EH (cell line): Measurements from ENCODE around the gene MUL1.
"Not testable (repeated sequence)": the region's sequence is repeated elsewhere in the genome, so short reads cannot be mapped to it uniquely, and the experiment has no call there.

Experiments used
- DNase-seq: peaks from one replicate; pipeline ENCODE4 v3.0.0-alpha.2; 2015; ENCODE audit warnings: low read depth

Gene MUL1

GRCh38 chr1:20507564-20508410 lies at the start of gene MUL1:
TSS of gene MUL1 (minus strand) at chr1:20508151. CDS start at chr1:20508024, 127 bp downstream.
- DNase-seq, result peak; percentile 92

GRCh38 chr1:20555758-20556120 lies 47.8 kb upstream of the MUL1 start:
- DNase-seq, result no peak

GRCh38 chr1:20555025-20555757 lies 47.2 kb upstream of the MUL1 start:
- DNase-seq, result no peak

GRCh38 chr1:20552728-20553445 lies 44.9 kb upstream of the MUL1 start:
- DNase-seq, result peak; percentile 33

- peak; percentile 48 for DNase-seq
These were observed 44.2 kb upstream of the MUL1 start, which contains the start of gene FAM43B for GRCh38 chr1:20551945-20552727. TSS of gene FAM43B (plus strand) at chr1:20552573. CDS start at chr1:20552974, 401 bp downstream.

GRCh38 chr1:20551161-20551560 lies 43.2 kb upstream of the MUL1 start:
- DNase-seq, result no peak

- DNase-seq, result no peak
These were observed 38.7 kb upstream of the MUL1 start for GRCh38 chr1:20546637-20547036.

- DNase-seq, result peak; percentile 44
These were observed 32.3 kb upstream of the MUL1 start for GRCh38 chr1:20540281-20540680.

- DNase-seq, result no peak
These were observed 31.0 kb upstream of the MUL1 start for GRCh38 chr1:20538760-20539551.

GRCh38 chr1:20538227-20538626 lies 30.3 kb upstream of the MUL1 start:
- no peak for DNase-seq

GRCh38 chr1:20534659-20535417 lies 26.9 kb upstream of the MUL1 start:
- DNase-seq, result no peak

GRCh38 chr1:20533635-20534034 lies 25.7 kb upstream of the MUL1 start:
- DNase-seq, result no peak

- peak; percentile 68 for DNase-seq
These were observed 22.9 kb upstream of the MUL1 start for GRCh38 chr1:20530901-20531300.

- no peak for DNase-seq
These were observed 22.4 kb upstream of the MUL1 start for GRCh38 chr1:20530306-20530705.

GRCh38 chr1:20528221-20528620 lies 20.3 kb upstream of the MUL1 start:
- no peak for DNase-seq

- DNase-seq, result no peak
These were observed 18.3 kb upstream of the MUL1 start for GRCh38 chr1:20526267-20526666.

GRCh38 chr1:20521960-20522861 lies 14.3 kb upstream of the MUL1 start:
- DNase-seq, result peak; percentile 79

- DNase-seq, result not testable (repeated sequence)
These were observed 11.8 kb upstream of the MUL1 start for GRCh38 chr1:20519609-20520262.
